B cell (primary cell): ENCODE results near the gene DAD1. TPM values are rescaled to one million over a fixed set of nuclear protein-coding genes. Genes with fewer than 3 reads are reported as not detected.

ENCODE experiments used
- ATAC-seq: fragments of 200-7000 bp; cut with Tn5 transposase; one replicate; pipeline ENCODE4 v1.10.0; 2021; ENCODE audit warnings: low read depth, mild to moderate bottlenecking, moderate number of reproducible peaks, moderate library complexity
- CTCF ChIA-PET: fragments of 350-600 bp; sonication (Branson Sonifier 250); formaldehyde crosslinking; loops from one replicate; lab custom pipeline; 2021; ENCODE audit warnings: antibody characterized with exemption, inconsistent platforms; lab: Charles Lee
- POLR2A ChIA-PET: fragments of 350-600 bp; sonication (Branson Sonifier 250); formaldehyde crosslinking; loops from one replicate; lab custom pipeline; 2021; ENCODE audit warnings: antibody characterized with exemption; lab: Charles Lee
- DNase-seq: peaks from one replicate; pipeline ENCODE4 v3.0.0; 2013
- H2AFZ ChIP-seq: 2 replicates; pipeline ENCODE4 v1.6.1; 2012; ENCODE audit warnings: mild to moderate bottlenecking, low read depth, low read length; ENCODE audit not compliant: insufficient read depth, poor library complexity, severe bottlenecking
- H3K27ac ChIP-seq, 2 donors: 1 replicate in 1 of 2; 2 replicates in 1 of 2; pipeline ENCODE4 v1.5.1; 2012 to 2013; ENCODE audit warnings: low read length in 2 of 2, mild to moderate bottlenecking in 2 of 2, moderate library complexity in 1 of 2
- H3K27me3 ChIP-seq, 4 experiments: fragments of 200-600 bp in 1 of 4; sonication (generic) in 1 of 4; replicated peaks in 1 of 4; 1 replicate in 2 of 4; 2 replicates in 2 of 4; pipeline versions ENCODE4 v1.6.1 to v1.7.0; 2013 to 2016; ENCODE audit warnings: low read length in 3 of 4, mild to moderate bottlenecking in 2 of 4, mixed read lengths in 1 of 4, moderate library complexity in 1 of 4; ENCODE audit not compliant: insufficient read depth in 4 of 4, control insufficient read depth in 3 of 4; ENCODE audit errors: control extremely low read depth in 1 of 4
- H3K36me3 ChIP-seq, 2 experiments: replicated peaks in 1 of 2; 1 replicate in 1 of 2; 2 replicates in 1 of 2; pipeline versions ENCODE4 v1.6.1 to v1.7.1; 2013; ENCODE audit warnings: low read length in 1 of 2; ENCODE audit not compliant: insufficient read depth in 2 of 2, control insufficient read depth in 1 of 2; ENCODE audit errors: control extremely low read depth in 1 of 2, extremely low read depth in 1 of 2
- H3K4me1 ChIP-seq, 2 donors: fragments of 200-600 bp in 1 of 2; sonication (generic) in 1 of 2; 1 replicate in 1 of 2; 2 replicates in 1 of 2; pipeline versions ENCODE4 v1.5.1 to v1.6.1; 2013 to 2017; ENCODE audit warnings: low read length in 2 of 2; ENCODE audit not compliant: control insufficient read depth in 2 of 2, insufficient read depth in 2 of 2
- H3K4me2 ChIP-seq: replicated peaks from 2 replicates; pipeline ENCODE3; 2012; ENCODE audit warnings: mild to moderate bottlenecking, low read depth, low read length; ENCODE audit not compliant: poor library complexity, severe bottlenecking
- H3K4me3 ChIP-seq, 5 experiments: fragments of 200-600 bp in 1 of 5; sonication (generic) in 1 of 5; 1 replicate in 3 of 5; 2 replicates in 2 of 5; pipeline versions ENCODE4 v1.5.1 to v1.7.0; 2011 to 2016; ENCODE audit warnings: low read length in 4 of 5, mild to moderate bottlenecking in 4 of 5, low read depth in 2 of 5, control low read depth in 1 of 5, moderate library complexity in 1 of 5; ENCODE audit not compliant: insufficient read depth in 1 of 5; ENCODE audit errors: control extremely low read depth in 1 of 5, extremely low read depth in 1 of 5
- H3K79me2 ChIP-seq: fragments of 200-600 bp; sonication (generic); one replicate; pipeline ENCODE4 v1.6.0; 2016; ENCODE audit warnings: low read length; ENCODE audit not compliant: control insufficient read depth, insufficient read depth
- H3K9ac ChIP-seq: fragments of 200-600 bp; sonication (generic); 2 replicates; pipeline ENCODE4 v1.6.1; 2017; ENCODE audit warnings: mild to moderate bottlenecking, low read length, moderate library complexity
- H3K9me3 ChIP-seq, 3 donors: one replicate each; pipeline versions ENCODE4 v1.6.1 to v1.7.1; 2013; ENCODE audit warnings: low read length in 2 of 3; ENCODE audit not compliant: control insufficient read depth in 2 of 3, insufficient read depth in 1 of 3; ENCODE audit errors: control extremely low read depth in 1 of 3
- H4K20me1 ChIP-seq: 2 replicates; pipeline ENCODE4 v1.6.0; 2012; ENCODE audit warnings: mild to moderate bottlenecking, low read length; ENCODE audit not compliant: insufficient read depth, control insufficient read depth, poor library complexity, severe bottlenecking
- H3K27ac Mint-ChIP-seq: one replicate; pipeline ENCODE4 v1.8.0; 2021; ENCODE audit warnings: mixed read lengths
- H3K27me3 Mint-ChIP-seq: one replicate; pipeline ENCODE4 v1.8.0; 2021; ENCODE audit warnings: mixed read lengths
- H3K4me1 Mint-ChIP-seq: one replicate; pipeline ENCODE4 v1.8.0; 2021; ENCODE audit warnings: mixed read lengths
- H3K4me3 Mint-ChIP-seq: one replicate; pipeline ENCODE4 v1.8.0; 2021; ENCODE audit warnings: mixed read lengths
- H3K9me3 Mint-ChIP-seq: one replicate; pipeline ENCODE4 v1.8.0; 2022; ENCODE audit warnings: mixed read lengths; ENCODE audit not compliant: insufficient read depth
- CTCF ChIP-seq: fragments of 200-600 bp; IDR thresholded peaks from one replicate; pipeline ENCODE4 v1.8.0; 2022; ENCODE audit warnings: antibody characterized with exemption, mild to moderate bottlenecking
- EZH2 ChIP-seq: IDR thresholded peaks from 2 replicates; pipeline ENCODE4 v1.6.1; 2012; ENCODE audit warnings: borderline replicate concordance, low read depth, mild to moderate bottlenecking, moderate library complexity, low read length; ENCODE audit not compliant: insufficient read depth, poor library complexity, severe bottlenecking
- WGBS: methylation state at CpG from one replicate; pipeline ENCODE4 v1.1.5; 2013; ENCODE audit warnings: missing lambda C conversion rate; ENCODE audit not compliant: insufficient coverage; 5-methylcytosine and 5-hydroxymethylcytosine counted together
- intact Hi-C: fragments of 100-400 bp; cut with micrococcal nuclease; formaldehyde crosslinking; loops from one replicate; pipeline ENCODE4 v1.10.0; 2022
- polyA plus RNA-seq: library from polyadenylated mRNA; depleted of rRNA; stranded (reverse); fragments of >200 nt; gene quantifications from 2 replicates; pipeline ENCODE4 v1.2.3, GENCODE V29; 2012
- total RNA-seq, 2 donors: library from RNA; stranded (reverse); fragments of 120-200 nt in 1 of 2; gene quantifications; 1 replicate in 1 of 2; 2 replicates in 1 of 2; pipeline versions ENCODE4 v1.2.3 to v1.2.4, GENCODE V29; 2013 to 2022

Gene DAD1
- total and polyA plus RNA-seq, 2 donors (not counting 1 experiment from before 2014, with no cell fraction given): 77.4 to 114 TPM

GRCh38 chr14:22614240-22614799, 25.3 kb upstream of the DAD1 start:
- Mint-ChIP-seq H3K27ac (no peak overlapping the region), H3K9me3 (no peaks in the 10 kb centered on the region), H3K4me1 (no peaks in the 10 kb centered on the region), H3K27me3 (no peaks in the 10 kb centered on the region), H3K4me3 (no peak overlapping the region)
- Histone ChIP-seq H3K4me2 (no peak overlapping the region), H3K4me3 (no peak overlapping the region), H3K4me1 (no peaks in the 10 kb centered on the region), H3K9me3 (no peaks in the 10 kb centered on the region), H3K79me2 (no peaks in the 10 kb centered on the region), H4K20me1 (no peaks in the 10 kb centered on the region), H3K27me3 (no peaks in the 10 kb centered on the region), H3K27ac (no peak overlapping the region), H3K36me3 (peaks cover 0 to 26% of the 10 kb centered on the region in 2 experiments), H2AFZ (no peak overlapping the region), H3K9ac (no peak overlapping the region)
- intact Hi-C loops: no loop called here
- no peak for TF ChIP-seq CTCF
- no peak for TF ChIP-seq EZH2
- ChIA-PET POLR2A (no interaction called here), CTCF (no interaction called here)
- WGBS: 93% methylated on average over 2 of the region's 6 CpGs
- ATAC-seq: no peak
- no peak for DNase-seq

GRCh38 chr14:22613736-22614239, 24.8 kb upstream of the DAD1 start:
- TF ChIP-seq EZH2 (no peak), CTCF (no peak)
- Mint-ChIP-seq H3K27me3 (no peaks in the 10 kb centered on the region), H3K4me1 (no peaks in the 10 kb centered on the region), H3K27ac (no peak overlapping the region), H3K9me3 (no peaks in the 10 kb centered on the region), H3K4me3 (no peak overlapping the region)
- H3K27ac ChIP-seq: no peak overlapping the region
- intact Hi-C loops: no loop called here
- no peak for DNase-seq
- H3K4me2 ChIP-seq: no peak overlapping the region
- WGBS: 67% methylated on average over 1 of the region's 3 CpGs
- no peaks in the 10 kb centered on the region for H3K79me2 ChIP-seq
- no peaks in the 10 kb centered on the region for H3K27me3 ChIP-seq
- H3K9me3 ChIP-seq: no peaks in the 10 kb centered on the region
- H4K20me1 ChIP-seq: no peaks in the 10 kb centered on the region
- ATAC-seq: no peak
- no peak overlapping the region for H2AFZ ChIP-seq
- peaks cover 0 to 28% of the 10 kb centered on the region in 2 experiments for H3K36me3 ChIP-seq
- H3K4me3 ChIP-seq: no peak overlapping the region
- no peaks in the 10 kb centered on the region for H3K4me1 ChIP-seq
- CTCF ChIA-PET: interaction anchor here (0.9 kb wide), 1 partner anchor 167 kb away, joined by 3 read pairs; no protein-coding TSS in a partner anchor
- POLR2A ChIA-PET: no interaction called here
- no peak overlapping the region for H3K9ac ChIP-seq
